Mammary epithelial cell (primary cell): Measurements from ENCODE around the gene SH2D6.

Source experiments
- CTCF ChIP-seq, 2 donors: IDR thresholded peaks in 1 of 2; conservative IDR thresholded peaks in 1 of 2; 2 replicates each; pipeline ENCODE4 v1.5.1; 2011 to 2012; ENCODE audit warnings: inconsistent platforms in 2 of 2, low read length in 2 of 2, mild to moderate bottlenecking in 2 of 2, control low read depth in 1 of 2, low read depth in 1 of 2; ENCODE audit not compliant: insufficient read depth in 1 of 2; ENCODE audit errors: extremely low read depth in 1 of 2
- EZH2 ChIP-seq: IDR thresholded peaks from 2 replicates; pipeline ENCODE4 v1.6.1; 2012; ENCODE audit warnings: low read length, inconsistent platforms, borderline replicate concordance

- no peak for TF ChIP-seq CTCF (conservative IDR thresholded peaks at IDR 0.05 in 1 of 2, IDR thresholded peaks at IDR 0.05 in 1 of 2; ENCODE audit: extremely low read depth in 1 of 2, insufficient read depth in 1 of 2, low read depth in 1 of 2, low read length in 2 of 2)
- no peak for TF ChIP-seq EZH2
These were observed 38.5 kb downstream of the SH2D6 start for GRCh38 chr2:85457043-85457442.
